Mesenchymal stem cell (in vitro differentiated cells and primary cell): Measurements from ENCODE around the gene PPP6R1.

ENCODE experiments used
- DNase-seq: peaks from one replicate; pipeline ENCODE4 v3.0.0-alpha.2; 2013
- H2AFZ ChIP-seq: one replicate; pipeline ENCODE4 v1.6.1; 2013; ENCODE audit warnings: low read depth, mild to moderate bottlenecking, control low read depth, inconsistent platforms, low read length, moderate library complexity
- H2AK5ac ChIP-seq: 2 replicates; pipeline ENCODE4 v1.6.1; 2013; ENCODE audit warnings: low read length, moderate library complexity, mild to moderate bottlenecking, inconsistent platforms; ENCODE audit not compliant: severe bottlenecking
- H2BK120ac ChIP-seq: one replicate; pipeline ENCODE4 v1.6.1; 2013; ENCODE audit warnings: low read depth, mild to moderate bottlenecking, inconsistent platforms, low read length, moderate library complexity
- H2BK12ac ChIP-seq, 2 experiments: one replicate each; pipeline ENCODE4 v1.6.1; 2013; ENCODE audit warnings: inconsistent platforms in 2 of 2, low read length in 2 of 2, mild to moderate bottlenecking in 2 of 2, moderate library complexity in 2 of 2, control low read depth in 1 of 2
- H2BK15ac ChIP-seq: one replicate; pipeline ENCODE4 v1.6.1; 2013; ENCODE audit warnings: mild to moderate bottlenecking, low read depth, inconsistent platforms; ENCODE audit not compliant: poor library complexity, severe bottlenecking
- H2BK5ac ChIP-seq: 2 replicates; pipeline ENCODE4 v1.6.1; 2013; ENCODE audit warnings: low read depth, mild to moderate bottlenecking, low read length, control low read depth, inconsistent platforms; ENCODE audit not compliant: poor library complexity, severe bottlenecking
- H3K14ac ChIP-seq, 2 experiments: one replicate each; pipeline ENCODE4 v1.6.1; 2013; ENCODE audit warnings: inconsistent platforms in 2 of 2, low read length in 2 of 2, control low read depth in 1 of 2, mild to moderate bottlenecking in 1 of 2, moderate library complexity in 1 of 2
- H3K18ac ChIP-seq, 2 experiments: one replicate each; pipeline ENCODE4 v1.6.1; 2013; ENCODE audit warnings: inconsistent platforms in 2 of 2, low read length in 2 of 2, control low read depth in 1 of 2, low read depth in 1 of 2, mild to moderate bottlenecking in 1 of 2
- H3K23ac ChIP-seq, 2 experiments: one replicate each; pipeline ENCODE4 v1.6.1; 2013; ENCODE audit warnings: inconsistent platforms in 2 of 2, low read length in 2 of 2, mild to moderate bottlenecking in 2 of 2, moderate library complexity in 2 of 2, control low read depth in 1 of 2
- H3K27ac ChIP-seq: 2 replicates; pipeline ENCODE4 v1.5.1; 2013; ENCODE audit warnings: mild to moderate bottlenecking, moderate library complexity, low read length, control low read depth, inconsistent platforms; ENCODE audit not compliant: poor library complexity, severe bottlenecking
- H3K27me3 ChIP-seq, 2 experiments: 2 replicates each; pipeline versions ENCODE4 v1.6.1 to v1.7.0; 2013; ENCODE audit warnings: low read length in 2 of 2, mild to moderate bottlenecking in 2 of 2, moderate library complexity in 2 of 2, control low read depth in 1 of 2, inconsistent platforms in 1 of 2; ENCODE audit not compliant: control insufficient read depth in 1 of 2, insufficient read depth in 1 of 2
- H3K36me3 ChIP-seq, 2 experiments: 2 replicates each; pipeline versions ENCODE4 v1.6.1 to v1.7.0; 2013; ENCODE audit warnings: low read length in 2 of 2, control low read depth in 1 of 2, inconsistent platforms in 1 of 2, low read depth in 1 of 2, mild to moderate bottlenecking in 1 of 2; ENCODE audit not compliant: insufficient read depth in 2 of 2, control insufficient read depth in 1 of 2
- H3K4ac ChIP-seq, 2 experiments: one replicate each; pipeline ENCODE4 v1.6.1; 2013; ENCODE audit warnings: inconsistent platforms in 2 of 2, low read length in 2 of 2, mild to moderate bottlenecking in 2 of 2, moderate library complexity in 2 of 2, control low read depth in 1 of 2, low read depth in 1 of 2
- H3K4me1 ChIP-seq: 2 replicates; pipeline ENCODE4 v1.6.1; 2013; ENCODE audit warnings: low read depth, low read length, control low read depth; ENCODE audit not compliant: control insufficient read depth, insufficient read depth
- H3K4me2 ChIP-seq: 2 replicates; pipeline ENCODE4 v1.6.1; 2013; ENCODE audit warnings: low read length, mild to moderate bottlenecking, inconsistent platforms; ENCODE audit not compliant: poor library complexity, severe bottlenecking
- H3K4me3 ChIP-seq, 2 experiments: 2 replicates each; pipeline versions ENCODE4 v1.5.1 to v1.7.0; 2013; ENCODE audit warnings: low read length in 2 of 2, mild to moderate bottlenecking in 2 of 2, control low read depth in 1 of 2, low read depth in 1 of 2; ENCODE audit not compliant: insufficient read depth in 1 of 2
- H3K79me1 ChIP-seq: replicated peaks from 2 replicates; pipeline ENCODE4 v1.6.1; 2013; ENCODE audit warnings: mild to moderate bottlenecking, control low read depth, low read length, inconsistent platforms; ENCODE audit not compliant: poor library complexity, severe bottlenecking
- H3K9ac ChIP-seq: 2 replicates; pipeline ENCODE4 v1.7.0; 2013; ENCODE audit warnings: mild to moderate bottlenecking, low read length, moderate library complexity
- H3K9me3 ChIP-seq: 2 replicates; pipeline ENCODE4 v1.7.0; 2013; ENCODE audit warnings: mild to moderate bottlenecking, low read length; ENCODE audit not compliant: control insufficient read depth
- H4K8ac ChIP-seq: one replicate; pipeline ENCODE4 v1.6.1; 2013; ENCODE audit warnings: inconsistent platforms, mild to moderate bottlenecking, low read length, moderate library complexity
- H4K91ac ChIP-seq: one replicate; pipeline ENCODE4 v1.6.1; 2013; ENCODE audit warnings: mild to moderate bottlenecking, low read length, inconsistent platforms
- WGBS: methylation state at CpG from one replicate; pipeline ENCODE4 v1.1.7; 2013; ENCODE audit warnings: mixed read lengths; 5-methylcytosine and 5-hydroxymethylcytosine counted together

The PPP6R1 gene

DNA sequence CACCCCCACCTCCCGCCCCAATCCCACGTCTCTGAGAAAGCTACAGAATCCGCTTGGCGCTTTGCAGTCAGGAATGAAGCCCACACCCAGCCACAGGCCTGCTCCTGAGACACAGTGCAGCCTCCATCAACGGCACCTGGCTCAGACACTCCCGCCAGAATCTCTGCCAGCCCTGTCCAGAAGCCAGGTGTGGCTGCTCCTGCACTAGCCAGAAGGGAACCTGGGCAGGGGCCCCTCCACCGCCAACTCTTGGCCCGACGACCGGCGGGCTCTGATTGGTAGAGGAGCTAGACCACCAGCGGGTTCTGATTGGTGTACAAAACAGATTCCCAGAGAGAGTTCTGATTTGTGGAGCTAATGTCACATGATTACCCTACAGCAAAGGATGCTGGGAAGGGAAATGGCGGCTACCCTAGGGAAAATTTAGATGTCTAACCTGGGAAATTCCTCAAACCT lies 2.9 kb upstream of the PPP6R1 start:
- Histone ChIP-seq H4K8ac (no peak overlapping the region), H2BK120ac (no peak overlapping the region), H3K9me3 (no peaks in the 10 kb centered on the region), H4K91ac (no peak overlapping the region), H2BK5ac (no peak overlapping the region), H3K23ac (no peak overlapping the region), H3K4me2 (no peak overlapping the region), H2AFZ (no peak overlapping the region), H3K4me3 (no peak overlapping the region), H2BK15ac (no peak overlapping the region), H3K27ac (no peak overlapping the region), H3K27me3 (no peaks in the 10 kb centered on the region), H2AK5ac (no peak overlapping the region), H3K9ac (no peak overlapping the region), H2BK12ac (no peak overlapping the region), H3K36me3 (peaks cover 12 to 23% of the 10 kb centered on the region in 2 experiments), H3K79me1 (peaks cover 10% of the 10 kb centered on the region), H3K14ac (no peak overlapping the region), H3K4ac (no peak overlapping the region), H3K4me1 (peaks cover 13% of the 10 kb centered on the region), H3K18ac (no peak overlapping the region)
- 93% methylated on average over 13 of the region's 13 CpGs for WGBS
- DNase-seq: no peak

DNA sequence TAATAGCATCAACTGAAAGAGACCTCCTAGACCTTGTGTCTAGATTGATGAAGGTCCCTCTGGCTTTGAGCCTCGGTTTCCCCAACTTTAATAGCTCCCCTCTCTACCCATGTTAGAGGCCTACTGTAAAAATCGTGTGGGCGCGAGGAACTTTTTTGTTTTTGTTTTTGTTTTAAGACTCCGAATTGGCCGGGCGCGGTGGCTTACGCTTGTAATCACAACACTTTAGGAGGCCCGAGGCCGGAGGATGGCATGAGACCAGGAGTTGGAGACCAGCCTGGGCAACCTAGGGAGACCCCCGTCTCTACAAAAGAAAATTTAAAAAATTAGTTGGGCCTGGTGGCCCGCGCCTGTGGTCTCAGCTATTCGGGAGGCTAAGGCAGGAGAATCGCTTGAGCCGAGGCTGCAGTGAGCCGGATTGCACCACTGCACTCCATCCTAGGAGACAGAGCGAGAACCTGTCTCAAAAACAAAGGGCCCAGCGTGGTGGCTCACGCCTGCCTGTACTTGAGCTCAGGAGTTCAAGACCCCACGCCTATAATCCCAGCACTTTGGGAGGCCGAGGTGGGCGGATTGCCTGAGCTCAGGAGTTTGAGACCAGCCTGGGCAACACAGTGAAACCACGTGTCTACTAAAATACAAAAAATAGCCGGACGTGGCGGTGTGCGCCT lies 858 bp upstream of the PPP6R1 start:
- peak overlapping the region; percentile 94 for H3K9ac ChIP-seq
- peak overlapping the region; percentile 68 for H2BK15ac ChIP-seq
- H3K4ac ChIP-seq: peak overlapping the region in 1 of 2 experiments; percentile 1
- peak overlapping the region in 1 of 2 experiments; percentile 76 for H3K4me3 ChIP-seq
- peaks cover 2% of the 10 kb centered on the region for H3K79me1 ChIP-seq
- no peaks in the 10 kb centered on the region for H3K9me3 ChIP-seq
- peaks cover 29% of the 10 kb centered on the region for H3K4me1 ChIP-seq
- no peak overlapping the region for H3K23ac ChIP-seq
- peak overlapping the region; percentile 11 for H2AK5ac ChIP-seq
- peak overlapping the region; percentile 86 for H4K8ac ChIP-seq
- H4K91ac ChIP-seq: peak overlapping the region; percentile 41
- peak overlapping the region; percentile 0 for H2BK5ac ChIP-seq
- peaks cover 12 to 13% of the 10 kb centered on the region in 2 experiments for H3K36me3 ChIP-seq
- H3K27me3 ChIP-seq: no peaks in the 10 kb centered on the region
- no peak overlapping the region for H3K14ac ChIP-seq
- H2BK120ac ChIP-seq: peak overlapping the region; percentile 49
- WGBS: 50% methylated on average over 28 of the region's 29 CpGs
- no peak for DNase-seq
- peak overlapping the region; percentile 97 for H3K27ac ChIP-seq
- H3K18ac ChIP-seq: peak overlapping the region in 1 of 2 experiments; percentile 78
- H3K4me2 ChIP-seq: peak overlapping the region; percentile 67
- H2AFZ ChIP-seq: no peak overlapping the region
- H2BK12ac ChIP-seq: peak overlapping the region in 1 of 2 experiments; percentile 27

DNA sequence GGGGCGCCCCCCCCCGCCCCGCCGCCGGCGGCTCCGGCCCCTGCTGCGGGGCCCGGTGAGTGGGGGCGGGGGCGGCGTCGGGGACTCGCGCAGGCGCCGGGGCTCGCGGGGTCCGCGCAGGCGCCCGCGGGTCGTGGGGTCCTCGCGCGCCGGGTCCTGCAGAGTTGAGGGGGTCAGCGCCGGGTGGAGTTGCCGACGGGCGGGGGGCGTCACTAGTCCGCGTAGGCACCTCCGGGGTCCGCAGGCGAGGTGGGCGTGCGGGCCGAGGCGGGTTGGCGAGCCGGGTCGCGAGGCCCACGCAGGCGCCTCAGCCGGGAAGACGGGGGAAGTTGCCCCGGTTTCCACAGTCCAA lies 365 bp downstream of the PPP6R1 start:
- Histone ChIP-seq H2BK15ac (peak overlapping the region; percentile 99), H3K14ac (peak overlapping the region in 1 of 2 experiments; percentile 97), H4K91ac (peak overlapping the region; percentile 93), H3K79me1 (peaks cover 2% of the 10 kb centered on the region), H2BK5ac (peak overlapping the region; percentile 63), H3K4me3 (peak overlapping the region; percentile 91 to 95), H3K27ac (peak overlapping the region; percentile 85), H2AK5ac (no peak overlapping the region), H3K4me2 (peak overlapping the region; percentile 50), H2BK12ac (no peak overlapping the region), H3K9me3 (no peaks in the 10 kb centered on the region), H3K4me1 (peaks cover 38% of the 10 kb centered on the region), H3K27me3 (no peaks in the 10 kb centered on the region), H3K36me3 (peaks cover 10 to 21% of the 10 kb centered on the region in 2 experiments), H3K4ac (peak overlapping the region; percentile 50 to 94), H2AFZ (peak overlapping the region; percentile 72), H3K9ac (peak overlapping the region; percentile 97), H3K23ac (peak overlapping the region in 1 of 2 experiments; percentile 85), H2BK120ac (peak overlapping the region; percentile 88), H3K18ac (peak overlapping the region; percentile 93 to 96), H4K8ac (peak overlapping the region; percentile 97)
- WGBS: 0% methylated on average over 9 of the region's 53 CpGs
- peak; percentile 7 for DNase-seq

DNA sequence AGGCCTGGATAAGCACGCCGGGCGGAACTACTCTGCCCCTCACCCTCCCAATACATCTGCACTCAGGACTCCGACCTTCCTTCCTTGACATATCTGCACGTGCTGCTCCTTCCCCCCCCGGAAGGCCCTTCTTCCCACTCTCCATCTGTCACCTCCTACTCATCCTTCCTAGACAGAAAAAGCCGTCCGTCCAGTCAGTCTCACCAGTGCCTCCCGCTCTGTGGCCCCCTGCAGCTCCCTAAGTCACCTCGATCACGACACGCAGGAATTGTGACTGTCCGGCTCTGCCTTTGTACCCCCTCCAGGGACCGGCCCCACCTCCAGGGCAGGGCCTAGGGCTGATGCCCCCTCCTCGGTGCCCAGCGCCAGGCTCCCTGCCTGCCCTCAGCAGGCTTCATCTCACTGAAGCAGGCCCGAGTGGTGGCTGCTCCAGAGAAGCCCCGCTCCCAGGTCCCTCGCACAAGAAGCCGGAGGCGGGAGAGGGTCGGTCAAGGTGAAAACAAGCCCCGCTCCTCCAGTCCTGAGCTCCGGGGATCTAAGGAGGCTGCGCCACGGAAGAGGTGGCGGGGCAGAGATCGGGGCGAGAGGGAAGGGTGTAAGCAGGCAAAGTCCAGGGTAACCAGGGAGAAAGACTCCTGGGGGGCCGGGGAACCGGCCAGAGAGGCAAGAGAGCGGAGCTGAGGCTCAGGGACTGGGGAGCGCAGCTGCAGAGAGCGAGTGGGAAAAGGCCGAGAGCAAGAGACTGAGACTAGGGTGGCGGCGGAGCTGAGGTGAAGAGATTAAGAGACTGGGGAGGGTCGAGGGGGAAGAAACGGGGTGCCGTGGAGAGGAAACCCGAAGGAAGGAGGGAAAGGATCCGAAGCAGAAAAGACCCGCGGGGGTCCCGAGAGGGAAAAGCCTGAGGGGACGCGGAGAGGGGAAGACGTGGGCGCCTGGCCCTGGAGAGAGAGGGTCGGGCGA lies 1.1 kb downstream of the PPP6R1 start:
- H4K91ac ChIP-seq: no peak overlapping the region
- no peaks in the 10 kb centered on the region for H3K9me3 ChIP-seq
- H3K36me3 ChIP-seq: peaks cover 4 to 28% of the 10 kb centered on the region in 2 experiments
- H2AK5ac ChIP-seq: no peak overlapping the region
- no peak overlapping the region for H2AFZ ChIP-seq
- no peak overlapping the region for H2BK120ac ChIP-seq
- H2BK15ac ChIP-seq: no peak overlapping the region
- peak; percentile 26 for DNase-seq
- no peak overlapping the region for H2BK12ac ChIP-seq
- H3K79me1 ChIP-seq: no peaks in the 10 kb centered on the region
- H3K23ac ChIP-seq: peak overlapping the region in 1 of 2 experiments; percentile 66
- H3K4me3 ChIP-seq: peak overlapping the region; percentile 91 to 95
- H3K27ac ChIP-seq: peak overlapping the region; percentile 40
- H3K9ac ChIP-seq: peak overlapping the region; percentile 97
- WGBS: 8% methylated on average over 48 of the region's 51 CpGs
- H3K4me2 ChIP-seq: peak overlapping the region; percentile 71
- H4K8ac ChIP-seq: no peak overlapping the region
- no peak overlapping the region for H2BK5ac ChIP-seq
- H3K27me3 ChIP-seq: no peaks in the 10 kb centered on the region
- H3K4me1 ChIP-seq: peaks cover 42% of the 10 kb centered on the region
- H3K4ac ChIP-seq: peak overlapping the region in 1 of 2 experiments; percentile 49
- peak overlapping the region; percentile 33 to 93 for H3K18ac ChIP-seq
- H3K14ac ChIP-seq: no peak overlapping the region
